ENCODE data around the gene C3AR1. TPM values are rescaled to one million over a fixed set of nuclear protein-coding genes. Genes with fewer than 3 reads are reported as not detected.

The C3AR1 gene
- total and polyA plus RNA-seq, 2 of the 13 experiments (the other 11 are each of a cell fraction or from before 2014, with no cell fraction given): not detected

DNA sequence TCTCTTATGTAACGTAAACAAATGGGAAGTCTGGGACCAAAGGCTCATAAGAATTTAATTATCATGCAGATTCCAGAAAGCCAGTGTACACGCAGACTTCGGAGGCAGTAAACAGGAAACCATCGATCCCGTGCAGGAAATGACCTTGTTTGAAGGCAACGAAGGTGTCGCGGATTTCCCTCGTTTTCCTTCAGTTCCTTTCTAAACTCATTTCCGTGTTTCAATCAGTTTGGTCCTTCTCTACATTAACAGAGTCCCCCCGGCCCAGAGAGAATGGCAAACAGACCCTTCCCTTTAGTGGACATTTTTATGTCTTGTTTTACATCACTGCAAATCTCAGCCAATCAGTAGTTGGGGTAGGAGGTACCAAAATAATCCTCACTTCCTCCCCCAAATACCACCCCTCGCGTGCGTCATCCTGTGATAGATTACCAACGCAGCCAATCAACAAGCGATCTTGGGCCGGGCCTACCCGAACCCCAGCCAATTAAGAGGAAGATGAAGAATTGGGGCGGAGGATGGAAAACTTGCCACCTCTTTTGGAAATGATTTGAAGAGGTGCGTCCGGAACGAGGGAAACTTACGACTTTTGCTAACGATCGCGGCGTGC is 39.8 kb downstream of the C3AR1 start (continued):
- TF ChIP-seq ZNF768 (CRISPR knock-in tag; IDR thresholded peaks at IDR 0.05) (no peak), ZNF230 (CRISPR knock-in tag; IDR thresholded peaks at IDR 0.05) (no peak), ZNF207 (IDR thresholded peaks at IDR 0.05; ENCODE audit: borderline replicate concordance) (no peak), ZBTB42 (CRISPR knock-in tag; IDR thresholded peaks at IDR 0.05) (no peak), ZNF12 (CRISPR knock-in tag; IDR thresholded peaks at IDR 0.05) (no peak), ZNF709 (CRISPR knock-in tag; IDR thresholded peaks at IDR 0.05) (no peak), ZNF549 (CRISPR knock-in tag; IDR thresholded peaks at IDR 0.05) (no peak), ZNF569 (CRISPR knock-in tag; IDR thresholded peaks at IDR 0.05; ENCODE audit: borderline replicate concordance) (no peak), HDAC2 (CRISPR knock-in tag; IDR thresholded peaks at IDR 0.05) (no peak; the same call in none of the 2 replicates), HOXD1 (CRISPR knock-in tag; IDR thresholded peaks at IDR 0.05) (peak; percentile 99), RFX3 (CRISPR knock-in tag; IDR thresholded peaks at IDR 0.05) (no peak), HNRNPUL1 (IDR thresholded peaks at IDR 0.05; ENCODE audit: low read depth, low read length) (no peak), KDM6A (CRISPR knock-in tag; IDR thresholded peaks at IDR 0.05; ENCODE audit: low read depth) (no peak), SIN3A (IDR thresholded peaks at IDR 0.05; ENCODE audit: borderline replicate concordance, low read depth, low read length) (no peak), FOXK1 (CRISPR knock-in tag; IDR thresholded peaks at IDR 0.05; ENCODE audit: borderline replicate concordance, low read depth) (peak; percentile 67; the same call in 1 of the 2 replicates), DMAP1 (CRISPR knock-in tag; IDR thresholded peaks at IDR 0.05) (no peak), TMF1 (CRISPR knock-in tag; IDR thresholded peaks at IDR 0.05; ENCODE audit: low read depth) (no peak), ZNF20 (CRISPR knock-in tag; IDR thresholded peaks at IDR 0.05) (no peak), SMYD3 (CRISPR knock-in tag; IDR thresholded peaks at IDR 0.05) (no peak), ZNF547 (CRISPR knock-in tag; IDR thresholded peaks at IDR 0.05) (no peak)
- TF ChIP-seq, protein P1, sequence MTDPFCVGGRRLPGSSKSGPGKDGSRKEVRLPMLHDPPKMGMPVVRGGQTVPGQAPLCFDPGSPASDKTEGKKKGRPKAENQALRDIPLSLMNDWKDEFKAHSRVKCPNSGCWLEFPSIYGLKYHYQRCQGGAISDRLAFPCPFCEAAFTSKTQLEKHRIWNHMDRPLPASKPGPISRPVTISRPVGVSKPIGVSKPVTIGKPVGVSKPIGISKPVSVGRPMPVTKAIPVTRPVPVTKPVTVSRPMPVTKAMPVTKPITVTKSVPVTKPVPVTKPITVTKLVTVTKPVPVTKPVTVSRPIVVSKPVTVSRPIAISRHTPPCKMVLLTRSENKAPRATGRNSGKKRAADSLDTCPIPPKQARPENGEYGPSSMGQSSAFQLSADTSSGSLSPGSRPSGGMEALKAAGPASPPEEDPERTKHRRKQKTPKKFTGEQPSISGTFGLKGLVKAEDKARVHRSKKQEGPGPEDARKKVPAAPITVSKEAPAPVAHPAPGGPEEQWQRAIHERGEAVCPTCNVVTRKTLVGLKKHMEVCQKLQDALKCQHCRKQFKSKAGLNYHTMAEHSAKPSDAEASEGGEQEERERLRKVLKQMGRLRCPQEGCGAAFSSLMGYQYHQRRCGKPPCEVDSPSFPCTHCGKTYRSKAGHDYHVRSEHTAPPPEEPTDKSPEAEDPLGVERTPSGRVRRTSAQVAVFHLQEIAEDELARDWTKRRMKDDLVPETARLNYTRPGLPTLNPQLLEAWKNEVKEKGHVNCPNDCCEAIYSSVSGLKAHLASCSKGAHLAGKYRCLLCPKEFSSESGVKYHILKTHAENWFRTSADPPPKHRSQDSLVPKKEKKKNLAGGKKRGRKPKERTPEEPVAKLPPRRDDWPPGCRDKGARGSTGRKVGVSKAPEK (CRISPR knock-in tag; IDR thresholded peaks at IDR 0.05; ENCODE audit: borderline replicate concordance): no peak
- TF ChIP-seq, protein P2, sequence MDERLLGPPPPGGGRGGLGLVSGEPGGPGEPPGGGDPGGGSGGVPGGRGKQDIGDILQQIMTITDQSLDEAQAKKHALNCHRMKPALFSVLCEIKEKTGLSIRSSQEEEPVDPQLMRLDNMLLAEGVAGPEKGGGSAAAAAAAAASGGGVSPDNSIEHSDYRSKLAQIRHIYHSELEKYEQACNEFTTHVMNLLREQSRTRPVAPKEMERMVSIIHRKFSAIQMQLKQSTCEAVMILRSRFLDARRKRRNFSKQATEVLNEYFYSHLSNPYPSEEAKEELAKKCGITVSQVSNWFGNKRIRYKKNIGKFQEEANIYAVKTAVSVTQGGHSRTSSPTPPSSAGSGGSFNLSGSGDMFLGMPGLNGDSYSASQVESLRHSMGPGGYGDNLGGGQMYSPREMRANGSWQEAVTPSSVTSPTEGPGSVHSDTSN (CRISPR knock-in tag; IDR thresholded peaks at IDR 0.05): peak; percentile 93
- TF ChIP-seq, protein P3, sequence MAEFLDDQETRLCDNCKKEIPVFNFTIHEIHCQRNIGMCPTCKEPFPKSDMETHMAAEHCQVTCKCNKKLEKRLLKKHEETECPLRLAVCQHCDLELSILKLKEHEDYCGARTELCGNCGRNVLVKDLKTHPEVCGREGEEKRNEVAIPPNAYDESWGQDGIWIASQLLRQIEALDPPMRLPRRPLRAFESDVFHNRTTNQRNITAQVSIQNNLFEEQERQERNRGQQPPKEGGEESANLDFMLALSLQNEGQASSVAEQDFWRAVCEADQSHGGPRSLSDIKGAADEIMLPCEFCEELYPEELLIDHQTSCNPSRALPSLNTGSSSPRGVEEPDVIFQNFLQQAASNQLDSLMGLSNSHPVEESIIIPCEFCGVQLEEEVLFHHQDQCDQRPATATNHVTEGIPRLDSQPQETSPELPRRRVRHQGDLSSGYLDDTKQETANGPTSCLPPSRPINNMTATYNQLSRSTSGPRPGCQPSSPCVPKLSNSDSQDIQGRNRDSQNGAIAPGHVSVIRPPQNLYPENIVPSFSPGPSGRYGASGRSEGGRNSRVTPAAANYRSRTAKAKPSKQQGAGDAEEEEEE (CRISPR knock-in tag; IDR thresholded peaks at IDR 0.05; ENCODE audit: borderline replicate concordance): no peak

All from HepG2 (cell line).